ENCODE measurements around the gene SUSD1. TPM values are rescaled to one million over a fixed set of nuclear protein-coding genes. Genes with fewer than 3 reads are reported as not detected.

Gene SUSD1
- total RNA-seq, 1 donor from 2014 or later = 16.6 TPM

GRCh38 chr9:112037281-112038016, 137.6 kb downstream of the SUSD1 start:
- Mint-ChIP-seq H3K27ac (ENCODE audit: unreplicated experiment) (peak overlapping the region; percentile 90), H3K4me1 (ENCODE audit: low read depth, unreplicated experiment) (peaks cover 61% of the 10 kb centered on the region), H3K36me3 (ENCODE audit: low read depth, unreplicated experiment) (no peaks in the 10 kb centered on the region), H3K27me3 (ENCODE audit: low read depth, unreplicated experiment) (no peaks in the 10 kb centered on the region), H3K4me3 (ENCODE audit: unreplicated experiment) (no peak overlapping the region), H3K9me3 (ENCODE audit: unreplicated experiment) (no peaks in the 10 kb centered on the region)
- DNase-seq (ENCODE audit: low read depth) = peak; percentile 88
- no peak for TF ChIP-seq CTCF (IDR thresholded peaks at IDR 0.05; ENCODE audit: insufficient read depth, low read depth, low read length)
- Histone ChIP-seq H2AFZ (ENCODE audit: low read depth, low read length) (no peak overlapping the region), H3K27me3 (ENCODE audit: insufficient read depth, low read length) (no peaks in the 10 kb centered on the region), H3K36me3 (ENCODE audit: insufficient read depth, low read length) (no peaks in the 10 kb centered on the region), H3K79me2 (ENCODE audit: insufficient read depth, low read length) (no peaks in the 10 kb centered on the region), H4K20me1 (ENCODE audit: insufficient read depth, low read length) (no peaks in the 10 kb centered on the region), H3K27ac (ENCODE audit: low read depth, low read length) (peak overlapping the region; percentile 86), H3K4me1 (ENCODE audit: insufficient read depth, low read length) (peaks cover 42% of the 10 kb centered on the region), H3K9ac (ENCODE audit: low read length) (peak overlapping the region; percentile 54), H3K4me2 (ENCODE audit: low read length) (peak overlapping the region; percentile 43), H3K4me3 (ENCODE audit: insufficient read depth, low read depth, low read length) (no peak overlapping the region), H3K9me3 (ENCODE audit: insufficient read depth, low read depth, low read length) (no peaks in the 10 kb centered on the region)
- FAIRE-seq = no peak

- DNase-seq (ENCODE audit: low read depth) (no peak), FAIRE-seq (no peak)
- Histone ChIP-seq H3K79me2 (ENCODE audit: insufficient read depth, low read length) (no peaks in the 10 kb centered on the region), H3K27me3 (ENCODE audit: insufficient read depth, low read length) (no peaks in the 10 kb centered on the region), H3K27ac (ENCODE audit: low read depth, low read length) (no peak overlapping the region), H4K20me1 (ENCODE audit: insufficient read depth, low read length) (no peaks in the 10 kb centered on the region), H3K9ac (ENCODE audit: low read length) (no peak overlapping the region), H3K4me1 (ENCODE audit: insufficient read depth, low read length) (peaks cover 39% of the 10 kb centered on the region), H3K9me3 (ENCODE audit: insufficient read depth, low read depth, low read length) (no peaks in the 10 kb centered on the region), H3K36me3 (ENCODE audit: insufficient read depth, low read length) (no peaks in the 10 kb centered on the region), H3K4me3 (ENCODE audit: insufficient read depth, low read depth, low read length) (no peak overlapping the region), H2AFZ (ENCODE audit: low read depth, low read length) (no peak overlapping the region), H3K4me2 (ENCODE audit: low read length) (no peak overlapping the region)
- TF ChIP-seq EZH2 (IDR thresholded peaks at IDR 0.05; ENCODE audit: insufficient read depth, low read length) (no peak), CTCF (IDR thresholded peaks at IDR 0.05; ENCODE audit: insufficient read depth, low read depth, low read length) (no peak)
- Mint-ChIP-seq H3K4me1 (ENCODE audit: low read depth, unreplicated experiment) (peaks cover 44% of the 10 kb centered on the region), H3K9me3 (ENCODE audit: unreplicated experiment) (no peaks in the 10 kb centered on the region), H3K4me3 (ENCODE audit: unreplicated experiment) (no peak overlapping the region), H3K27ac (ENCODE audit: unreplicated experiment) (no peak overlapping the region), H3K27me3 (ENCODE audit: low read depth, unreplicated experiment) (no peaks in the 10 kb centered on the region), H3K36me3 (ENCODE audit: low read depth, unreplicated experiment) (no peaks in the 10 kb centered on the region)
These were observed 139.8 kb downstream of the SUSD1 start for GRCh38 chr9:112035166-112035826.

- H3K9ac ChIP-seq (ENCODE audit: low read length) = no peak overlapping the region
- H3K9me3 ChIP-seq (ENCODE audit: insufficient read depth, low read depth, low read length) = no peaks in the 10 kb centered on the region
- no peaks in the 10 kb centered on the region for H3K36me3 ChIP-seq (ENCODE audit: insufficient read depth, low read length)
- H3K4me3 ChIP-seq (ENCODE audit: insufficient read depth, low read depth, low read length) = no peak overlapping the region
- Mint-ChIP-seq H3K27ac (ENCODE audit: unreplicated experiment) (peak overlapping the region; percentile 50), H3K4me1 (ENCODE audit: low read depth, unreplicated experiment) (peaks cover 49% of the 10 kb centered on the region), H3K4me3 (ENCODE audit: unreplicated experiment) (peak overlapping the region; percentile 7), H3K36me3 (ENCODE audit: low read depth, unreplicated experiment) (no peaks in the 10 kb centered on the region), H3K9me3 (ENCODE audit: unreplicated experiment) (no peaks in the 10 kb centered on the region), H3K27me3 (ENCODE audit: low read depth, unreplicated experiment) (no peaks in the 10 kb centered on the region)
- DNase-seq (ENCODE audit: low read depth) (no peak), FAIRE-seq (no peak)
- no peaks in the 10 kb centered on the region for H4K20me1 ChIP-seq (ENCODE audit: insufficient read depth, low read length)
- TF ChIP-seq EZH2 (IDR thresholded peaks at IDR 0.05; ENCODE audit: insufficient read depth, low read length) = no peak
- TF ChIP-seq CTCF (IDR thresholded peaks at IDR 0.05; ENCODE audit: insufficient read depth, low read depth, low read length) = no peak
- H3K27ac ChIP-seq (ENCODE audit: low read depth, low read length) = no peak overlapping the region
- no peaks in the 10 kb centered on the region for H3K27me3 ChIP-seq (ENCODE audit: insufficient read depth, low read length)
- no peak overlapping the region for H2AFZ ChIP-seq (ENCODE audit: low read depth, low read length)
- no peaks in the 10 kb centered on the region for H3K79me2 ChIP-seq (ENCODE audit: insufficient read depth, low read length)
- H3K4me1 ChIP-seq (ENCODE audit: insufficient read depth, low read length) = peaks cover 47% of the 10 kb centered on the region
- H3K4me2 ChIP-seq (ENCODE audit: low read length) = no peak overlapping the region
These were observed 140.9 kb downstream of the SUSD1 start for GRCh38 chr9:112034216-112034611.
